Measurements from ENCODE around the gene CLEC2D.

CLEC2D gene

GRCh38 chr12:9727813-9728212 lies 58.3 kb downstream of the CLEC2D start:
- no peak overlapping the region for H3K4me3 ChIP-seq (ENCODE audit: low read depth, low read length)
- DNase-seq (ENCODE audit: low read depth): no peak
- TF ChIP-seq MYC (IDR thresholded peaks at IDR 0.05; ENCODE audit: low read depth, low read length) (no peak), MAX (IDR thresholded peaks at IDR 0.05; ENCODE audit: low read depth, low read length) (no peak), CTCF (IDR thresholded peaks at IDR 0.05; ENCODE audit: low read depth, low read length) (no peak), POLR2A (IDR thresholded peaks at IDR 0.05; ENCODE audit: extremely low read depth, insufficient read length) (no peak)

GRCh38 chr12:9729082-9729481 lies 59.6 kb downstream of the CLEC2D start:
- no peak overlapping the region for H3K4me3 ChIP-seq (ENCODE audit: low read depth, low read length)
- TF ChIP-seq POLR2A (IDR thresholded peaks at IDR 0.05; ENCODE audit: extremely low read depth, insufficient read length) (no peak), MYC (IDR thresholded peaks at IDR 0.05; ENCODE audit: low read depth, low read length) (no peak), MAX (IDR thresholded peaks at IDR 0.05; ENCODE audit: low read depth, low read length) (no peak), CTCF (IDR thresholded peaks at IDR 0.05; ENCODE audit: low read depth, low read length) (no peak)
- no peak for DNase-seq (ENCODE audit: low read depth)

GRCh38 chr12:9730011-9730410 lies 60.5 kb downstream of the CLEC2D start:
- DNase-seq (ENCODE audit: low read depth): peak; percentile 36
- peak overlapping the region; percentile 55 for H3K4me3 ChIP-seq (ENCODE audit: low read depth, low read length)
- TF ChIP-seq MAX (IDR thresholded peaks at IDR 0.05; ENCODE audit: low read depth, low read length) (peak; percentile 79), MYC (IDR thresholded peaks at IDR 0.05; ENCODE audit: low read depth, low read length) (peak; percentile 15; the same call in 1 of the 2 replicates), POLR2A (IDR thresholded peaks at IDR 0.05; ENCODE audit: extremely low read depth, insufficient read length) (no peak)

- peak overlapping the region; percentile 55 for H3K4me3 ChIP-seq (ENCODE audit: low read depth, low read length)
- TF ChIP-seq CTCF (IDR thresholded peaks at IDR 0.05; ENCODE audit: low read depth, low read length) (no peak), MYC (IDR thresholded peaks at IDR 0.05; ENCODE audit: low read depth, low read length) (peak; percentile 8; the same call in 1 of the 2 replicates), MAX (IDR thresholded peaks at IDR 0.05; ENCODE audit: low read depth, low read length) (peak; percentile 64)
- DNase-seq (ENCODE audit: low read depth): no peak
These were observed 61.1 kb downstream of the CLEC2D start for GRCh38 chr12:9730591-9730990.

GRCh38 chr12:9731393-9731792 lies 61.9 kb downstream of the CLEC2D start:
- no peak for DNase-seq (ENCODE audit: low read depth)
- TF ChIP-seq MAX (IDR thresholded peaks at IDR 0.05; ENCODE audit: low read depth, low read length): no peak
- no peak for TF ChIP-seq POLR2A (IDR thresholded peaks at IDR 0.05; ENCODE audit: extremely low read depth, insufficient read length)
- TF ChIP-seq CTCF (IDR thresholded peaks at IDR 0.05; ENCODE audit: low read depth, low read length): no peak
- TF ChIP-seq MYC (IDR thresholded peaks at IDR 0.05; ENCODE audit: low read depth, low read length): no peak
- peak overlapping the region; percentile 55 for H3K4me3 ChIP-seq (ENCODE audit: low read depth, low read length)

GRCh38 chr12:9731797-9732196 lies 62.3 kb downstream of the CLEC2D start:
- DNase-seq (ENCODE audit: low read depth): peak; percentile 48
- TF ChIP-seq MAX (IDR thresholded peaks at IDR 0.05; ENCODE audit: low read depth, low read length) (no peak), POLR2A (IDR thresholded peaks at IDR 0.05; ENCODE audit: extremely low read depth, insufficient read length) (no peak), CTCF (IDR thresholded peaks at IDR 0.05; ENCODE audit: low read depth, low read length) (no peak), MYC (IDR thresholded peaks at IDR 0.05; ENCODE audit: low read depth, low read length) (no peak)
- peak overlapping the region; percentile 55 for H3K4me3 ChIP-seq (ENCODE audit: low read depth, low read length)

Data from NB4 (cell line).